A549 (cell line): ENCODE data around the gene PHACTR2.

Experiments used
- EP300 ChIP-seq, 2 experiments: fragments of >200 bp; sonication (Bioruptor Twin); formaldehyde crosslinking; IDR thresholded peaks; 2 replicates in 1 of 2; 3 replicates in 1 of 2; pipeline ENCODE4 v1.6.1; 2016 to 2017
- JUN ChIP-seq, 2 experiments: fragments of >200 bp; sonication (Bioruptor Twin); formaldehyde crosslinking; IDR thresholded peaks; 2 replicates in 1 of 2; 3 replicates in 1 of 2; pipeline ENCODE4 v1.6.1; 2016 to 2017
- TF ChIP-seq, protein P1 (sequence below): IDR thresholded peaks from 2 replicates; pipeline ENCODE4 v1.6.1; 2012

GRCh38 chr6:143679041-143679440 is 1.3 kb downstream of the PHACTR2 start:
- TF ChIP-seq JUN (IDR thresholded peaks at IDR 0.05) (no peak), EP300 (IDR thresholded peaks at IDR 0.05) (no peak)
- TF ChIP-seq, protein P1, sequence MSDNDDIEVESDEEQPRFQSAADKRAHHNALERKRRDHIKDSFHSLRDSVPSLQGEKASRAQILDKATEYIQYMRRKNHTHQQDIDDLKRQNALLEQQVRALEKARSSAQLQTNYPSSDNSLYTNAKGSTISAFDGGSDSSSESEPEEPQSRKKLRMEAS = no peak
